K562 (cell line): Measurements from ENCODE around the gene ACOT9.

Experiments
- ZKSCAN1 ChIP-seq: fragments of 150-350 bp; IDR thresholded peaks from 2 replicates; pipeline ENCODE4 v1.6.1; 2016; ENCODE audit warnings: low read depth, low read length
- TF ChIP-seq, protein P1 (sequence below), 3 experiments: IDR thresholded peaks in 2 of 3; conservative IDR thresholded peaks in 1 of 3; 2 replicates each; pipeline ENCODE4 v1.5.1; 2011 to 2012; ENCODE audit warnings: low read length in 3 of 3, mild to moderate bottlenecking in 3 of 3, control low read depth in 2 of 3, improper control_type of control experiment in 1 of 3, inconsistent platforms in 1 of 3, low read depth in 1 of 3, mixed read lengths in 1 of 3, moderate library complexity in 1 of 3; ENCODE audit not compliant: insufficient read depth in 2 of 3

DNA sequence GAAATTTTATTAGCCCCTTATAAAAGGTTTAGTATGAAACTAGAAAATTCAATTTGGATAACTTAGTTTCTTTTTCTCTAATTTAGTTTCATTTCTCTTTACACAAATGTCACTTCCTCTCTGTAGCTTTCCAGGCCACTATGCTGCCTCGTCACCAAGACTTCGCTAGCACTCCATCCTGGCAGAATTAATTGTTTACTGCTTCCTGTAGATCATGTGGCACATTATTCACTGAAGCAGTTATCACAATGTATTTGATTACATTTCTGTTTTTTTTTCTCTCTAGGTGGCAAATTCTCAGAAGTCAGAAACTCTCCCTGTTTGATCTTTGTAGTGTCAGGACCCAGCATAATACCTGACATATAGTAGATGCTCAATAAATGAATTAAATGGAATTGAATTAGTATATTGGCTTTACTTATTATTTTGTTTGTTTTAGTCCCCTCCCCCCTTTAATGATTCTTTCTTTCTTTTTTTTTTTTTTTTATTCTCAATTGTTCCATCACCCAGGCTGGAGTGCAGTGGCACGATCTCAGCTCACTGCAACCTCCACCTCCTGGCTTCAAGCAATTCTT, 30.6 kb upstream of the ACOT9 start:
- TF ChIP-seq, protein P1, sequence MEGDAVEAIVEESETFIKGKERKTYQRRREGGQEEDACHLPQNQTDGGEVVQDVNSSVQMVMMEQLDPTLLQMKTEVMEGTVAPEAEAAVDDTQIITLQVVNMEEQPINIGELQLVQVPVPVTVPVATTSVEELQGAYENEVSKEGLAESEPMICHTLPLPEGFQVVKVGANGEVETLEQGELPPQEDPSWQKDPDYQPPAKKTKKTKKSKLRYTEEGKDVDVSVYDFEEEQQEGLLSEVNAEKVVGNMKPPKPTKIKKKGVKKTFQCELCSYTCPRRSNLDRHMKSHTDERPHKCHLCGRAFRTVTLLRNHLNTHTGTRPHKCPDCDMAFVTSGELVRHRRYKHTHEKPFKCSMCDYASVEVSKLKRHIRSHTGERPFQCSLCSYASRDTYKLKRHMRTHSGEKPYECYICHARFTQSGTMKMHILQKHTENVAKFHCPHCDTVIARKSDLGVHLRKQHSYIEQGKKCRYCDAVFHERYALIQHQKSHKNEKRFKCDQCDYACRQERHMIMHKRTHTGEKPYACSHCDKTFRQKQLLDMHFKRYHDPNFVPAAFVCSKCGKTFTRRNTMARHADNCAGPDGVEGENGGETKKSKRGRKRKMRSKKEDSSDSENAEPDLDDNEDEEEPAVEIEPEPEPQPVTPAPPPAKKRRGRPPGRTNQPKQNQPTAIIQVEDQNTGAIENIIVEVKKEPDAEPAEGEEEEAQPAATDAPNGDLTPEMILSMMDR (IDR thresholded peaks at IDR 0.05 in 2 of 3, conservative IDR thresholded peaks at IDR 0.05 in 1 of 3; ENCODE audit: insufficient read depth in 2 of 3, low read depth in 1 of 3, low read length in 3 of 3): no peak
- no peak for TF ChIP-seq ZKSCAN1
